Activated naive CD8-positive, alpha-beta T cell treated with anti-CD3 and anti-CD28 coated beads, Interleukin-2, amount 50 U/mL, for 16 hours (primary cell): Measurements from ENCODE around the gene LPA.

Experiments used
- DNase-seq: peaks from one replicate; pipeline ENCODE4 v3.0.0-alpha.2; 2020; ENCODE audit warnings: low read depth, low spot score

The LPA gene

GRCh38 chr6:160510976-160511617 is 153.0 kb downstream of the LPA start:
- DNase-seq, result no peak

- DNase-seq, result no peak
Observed at GRCh38 chr6:160510199-160510598, 153.9 kb downstream of the LPA start.

DNA sequence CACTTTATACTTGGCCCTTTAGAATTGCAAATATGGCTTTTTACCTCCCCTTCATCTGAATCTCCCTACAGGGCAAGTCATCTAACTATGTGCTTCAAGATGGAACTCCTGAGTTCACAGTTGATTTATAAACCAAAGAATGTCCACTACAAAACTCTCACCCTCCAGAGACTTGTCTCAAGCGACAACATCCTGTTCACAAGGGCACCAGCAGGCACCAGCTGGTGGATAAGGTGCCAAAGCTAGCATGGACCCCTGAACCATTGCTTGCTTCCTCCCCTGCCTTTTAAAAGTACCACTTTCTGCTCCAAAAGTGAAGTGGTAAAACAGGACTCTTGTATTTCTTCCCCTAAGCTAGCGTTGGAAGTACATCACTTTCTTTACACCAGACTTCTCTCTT is 154.5 kb downstream of the LPA start:
- DNase-seq, result no peak

DNA sequence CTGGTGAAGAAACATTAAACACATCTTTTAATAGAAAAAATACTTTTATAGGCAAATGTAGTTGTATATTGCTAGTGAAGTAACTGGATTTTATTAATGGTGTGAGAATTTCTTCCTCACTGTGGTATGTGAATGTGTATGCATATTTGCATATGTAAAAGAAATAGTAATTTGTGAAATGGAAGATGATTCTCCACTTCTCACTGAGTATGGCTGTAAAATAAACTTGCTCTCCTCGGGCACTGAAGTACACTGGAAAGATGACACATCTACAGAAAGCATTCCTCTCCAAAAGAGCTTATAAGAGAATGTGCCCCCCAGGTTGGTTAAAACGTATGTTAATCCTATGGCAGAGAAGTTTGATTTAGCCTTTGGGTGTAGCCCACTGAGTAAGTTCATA is 155.5 kb downstream of the LPA start:
- DNase-seq, result no peak

GRCh38 chr6:160507420-160507819 is 156.7 kb downstream of the LPA start:
- no peak for DNase-seq

DNA sequence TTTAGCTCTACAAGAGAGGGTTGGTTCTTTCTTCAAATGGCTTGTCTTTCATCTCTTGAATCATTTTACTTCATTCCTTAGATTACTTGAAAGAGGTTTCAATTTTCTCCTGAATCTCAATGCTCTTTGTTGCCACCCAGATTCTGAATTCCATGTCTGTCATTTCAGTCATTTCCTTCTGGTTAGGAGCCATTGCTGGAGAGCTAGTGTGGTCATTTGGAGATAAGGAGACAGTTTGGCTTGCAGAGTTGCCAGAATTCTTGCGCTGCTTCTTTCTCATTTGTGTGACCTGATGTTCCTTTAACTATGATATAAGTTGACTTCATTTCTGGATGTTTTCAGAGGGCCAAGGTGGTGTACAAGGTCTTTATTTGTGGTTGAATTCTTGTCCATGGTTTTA is 158.1 kb downstream of the LPA start:
- no peak for DNase-seq

- no peak for DNase-seq
Observed at GRCh38 chr6:160500639-160501038, 163.4 kb downstream of the LPA start.

GRCh38 chr6:160494576-160494975 is 169.5 kb downstream of the LPA start:
- DNase-seq, result no peak

DNA sequence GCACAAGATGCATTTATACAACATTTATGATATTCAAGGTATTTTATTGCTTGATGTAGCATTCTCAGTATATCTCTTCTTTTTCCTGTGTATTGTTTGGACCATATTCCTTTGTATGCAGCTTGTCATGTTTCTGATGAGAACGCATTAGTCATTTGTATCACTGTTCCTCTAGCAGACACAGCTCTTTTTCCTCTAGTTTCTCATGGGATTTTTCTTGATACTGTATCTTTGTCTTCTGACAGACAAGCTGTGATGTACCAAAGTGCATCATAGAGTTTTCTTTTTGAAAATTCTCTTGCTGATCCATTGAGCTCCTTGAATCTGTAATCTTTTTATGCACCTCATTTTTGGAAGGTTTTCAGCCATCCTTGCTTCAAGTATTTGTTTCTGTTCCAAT is 175.0 kb downstream of the LPA start:
- no peak for DNase-seq

DNA sequence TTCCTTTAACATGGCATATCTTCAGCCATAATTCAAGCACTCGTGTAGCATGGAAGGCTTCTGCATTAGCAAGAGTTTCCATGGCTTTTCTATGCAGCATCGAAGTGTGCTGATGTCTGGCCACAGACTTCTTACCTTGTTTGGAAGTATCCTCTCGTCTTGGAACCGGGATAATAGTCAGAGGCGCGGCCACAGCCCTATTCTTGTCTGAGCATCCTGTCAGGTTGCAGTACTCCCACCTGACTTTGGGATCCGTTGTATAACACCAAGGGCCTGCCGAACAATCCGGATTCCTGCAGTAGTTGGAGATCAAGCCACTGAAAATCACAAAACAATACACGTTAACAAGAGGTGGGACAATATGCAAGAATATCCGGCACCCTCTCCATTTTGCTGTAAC is 177.0 kb downstream of the LPA start:
- DNase-seq, result no peak
